Thoracic aorta (tissue), 2 donors: ENCODE data around the gene MIB2. TPM values are rescaled to one million over a fixed set of nuclear protein-coding genes. Genes with fewer than 3 reads are reported as not detected.

Experiments used
- ATAC-seq: fragments of 150-250 bp; one replicate; pipeline ENCODE4 v1.8.0; 2017; ENCODE audit warnings: low read depth; ENCODE audit not compliant: insufficient number of reproducible peaks, low FRiP score
- DNase-seq: peaks from one replicate; pipeline ENCODE4 v3.0.0-alpha.2; 2020; ENCODE audit warnings: low spot score
- H3K27ac ChIP-seq, 2 donors: fragments of 200-600 bp; sonication (generic); 1 replicate in 1 of 2; 2 replicates in 1 of 2; pipeline ENCODE4 v1.5.1; 2016; ENCODE audit warnings: mild to moderate bottlenecking in 2 of 2, moderate library complexity in 2 of 2
- H3K27me3 ChIP-seq: fragments of 200-600 bp; sonication (generic); replicated peaks from 2 replicates; pipeline ENCODE4 v1.6.0; 2016; ENCODE audit warnings: mild to moderate bottlenecking; ENCODE audit not compliant: insufficient read depth
- H3K36me3 ChIP-seq: fragments of 200-600 bp; sonication (generic); one replicate; pipeline ENCODE4 v1.5.1; 2016
- H3K4me1 ChIP-seq, 2 donors: fragments of 200-600 bp; sonication (generic); 1 replicate in 1 of 2; 2 replicates in 1 of 2; pipeline versions ENCODE4 v1.5.1 to v1.6.0; 2016; ENCODE audit warnings: low read depth in 2 of 2, mild to moderate bottlenecking in 1 of 2; ENCODE audit not compliant: control insufficient read depth in 1 of 2
- H3K4me3 ChIP-seq: fragments of 200-600 bp; sonication (generic); 2 replicates; pipeline ENCODE4 v1.5.1; 2016; ENCODE audit warnings: mild to moderate bottlenecking
- H3K9me3 ChIP-seq: fragments of 200-600 bp; sonication (generic); 2 replicates; pipeline ENCODE4 v1.5.1; 2016
- total RNA-seq, 2 donors: library from RNA; depleted of rRNA; stranded (reverse); fragments of >200 nt; gene quantifications; one replicate each; pipeline versions ENCODE4 v1.1.0 to v1.2.3, GENCODE V29; 2016
- TF ChIP-seq, protein P1 (sequence below): fragments of 200-600 bp; sonication (generic); IDR thresholded peaks from one replicate; pipeline ENCODE4 v1.5.1; 2019; ENCODE audit warnings: antibody characterized with exemption

Gene MIB2
- total RNA-seq, 2 donors from 2014 or later: 48.6 to 102 TPM

DNA sequence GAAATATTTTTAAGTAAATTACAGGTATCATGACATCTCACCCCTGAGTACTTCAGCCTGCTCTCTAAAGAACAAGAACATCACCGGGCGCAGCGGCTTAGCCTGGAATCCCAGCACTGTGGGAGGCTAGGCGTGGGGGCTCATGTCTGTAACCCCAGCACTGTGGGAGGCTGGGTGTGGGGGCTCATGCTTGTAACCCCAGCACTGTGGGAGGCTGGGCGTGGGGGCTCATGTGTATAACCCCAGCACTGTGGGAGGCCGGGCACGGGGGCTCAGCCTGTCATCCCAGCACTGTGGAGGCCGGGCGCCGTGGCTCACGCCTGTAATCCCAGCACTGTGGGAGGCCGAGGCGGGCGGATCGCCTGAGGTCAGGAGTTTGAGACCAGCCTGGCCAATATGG is 51.2 kb downstream of the MIB2 start:
- Histone ChIP-seq H3K9me3 (no peaks in the 10 kb centered on the region), H3K4me3 (no peak overlapping the region), H3K36me3 (peaks cover 41% of the 10 kb centered on the region), H3K27ac (no peak overlapping the region), H3K4me1 (no peaks in the 10 kb centered on the region), H3K27me3 (no peaks in the 10 kb centered on the region)
- no peak for DNase-seq
- TF ChIP-seq, protein P1, sequence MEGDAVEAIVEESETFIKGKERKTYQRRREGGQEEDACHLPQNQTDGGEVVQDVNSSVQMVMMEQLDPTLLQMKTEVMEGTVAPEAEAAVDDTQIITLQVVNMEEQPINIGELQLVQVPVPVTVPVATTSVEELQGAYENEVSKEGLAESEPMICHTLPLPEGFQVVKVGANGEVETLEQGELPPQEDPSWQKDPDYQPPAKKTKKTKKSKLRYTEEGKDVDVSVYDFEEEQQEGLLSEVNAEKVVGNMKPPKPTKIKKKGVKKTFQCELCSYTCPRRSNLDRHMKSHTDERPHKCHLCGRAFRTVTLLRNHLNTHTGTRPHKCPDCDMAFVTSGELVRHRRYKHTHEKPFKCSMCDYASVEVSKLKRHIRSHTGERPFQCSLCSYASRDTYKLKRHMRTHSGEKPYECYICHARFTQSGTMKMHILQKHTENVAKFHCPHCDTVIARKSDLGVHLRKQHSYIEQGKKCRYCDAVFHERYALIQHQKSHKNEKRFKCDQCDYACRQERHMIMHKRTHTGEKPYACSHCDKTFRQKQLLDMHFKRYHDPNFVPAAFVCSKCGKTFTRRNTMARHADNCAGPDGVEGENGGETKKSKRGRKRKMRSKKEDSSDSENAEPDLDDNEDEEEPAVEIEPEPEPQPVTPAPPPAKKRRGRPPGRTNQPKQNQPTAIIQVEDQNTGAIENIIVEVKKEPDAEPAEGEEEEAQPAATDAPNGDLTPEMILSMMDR: no peak
- ATAC-seq: no peak

DNA sequence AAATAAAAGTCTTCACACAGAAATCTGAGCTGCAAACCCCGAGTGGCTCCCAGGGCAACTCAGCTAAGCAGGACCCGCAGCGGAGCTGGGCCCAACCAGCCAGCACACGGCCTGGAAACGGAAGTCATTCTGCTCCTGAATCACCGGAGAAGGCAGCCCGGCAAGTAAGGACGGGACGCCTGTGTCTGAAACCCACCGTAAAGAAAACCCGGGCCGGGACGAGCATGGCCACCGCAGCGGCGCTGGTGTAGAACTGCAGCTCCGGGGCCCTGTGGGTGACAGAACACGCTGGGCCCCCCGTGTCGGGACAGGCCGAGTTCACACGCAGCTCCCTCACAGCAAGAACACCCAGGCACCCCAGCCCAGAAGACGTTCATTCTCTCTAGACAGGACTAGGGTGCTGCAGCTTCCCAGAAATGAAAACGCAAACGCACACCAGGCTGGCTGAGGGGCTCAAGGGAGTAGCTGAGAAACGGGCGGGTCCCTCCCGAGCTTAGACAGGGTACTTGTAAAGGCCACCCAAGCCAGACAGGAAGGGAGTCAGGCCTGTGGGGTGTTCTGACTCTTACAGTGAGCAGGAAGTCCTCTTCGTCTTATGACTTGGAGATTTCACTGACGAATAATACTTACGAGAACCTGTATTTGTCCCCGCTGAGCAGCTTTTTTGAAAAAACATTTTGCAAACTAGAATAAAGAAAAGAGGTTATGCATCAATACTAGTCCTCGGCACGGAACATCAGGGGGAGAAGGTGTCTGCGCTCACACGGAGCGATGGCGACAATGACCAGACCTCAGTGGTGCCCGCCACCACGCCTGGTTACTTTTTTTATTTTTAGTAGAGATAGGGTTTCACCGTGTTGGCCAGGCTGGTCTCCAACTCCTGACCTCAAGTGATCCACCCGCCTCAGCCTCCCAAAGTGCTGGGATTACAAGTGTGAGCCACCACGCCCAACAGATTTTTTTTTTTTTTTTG is 54.5 kb downstream of the MIB2 start:
- no peak overlapping the region for H3K27ac ChIP-seq
- peaks cover 55% of the 10 kb centered on the region for H3K36me3 ChIP-seq
- no peaks in the 10 kb centered on the region for H3K4me1 ChIP-seq
- no peak overlapping the region for H3K4me3 ChIP-seq
- ATAC-seq: no peak
- no peak for DNase-seq
- H3K9me3 ChIP-seq: no peaks in the 10 kb centered on the region
- TF ChIP-seq, protein P1: no peak
- H3K27me3 ChIP-seq: no peaks in the 10 kb centered on the region

DNA sequence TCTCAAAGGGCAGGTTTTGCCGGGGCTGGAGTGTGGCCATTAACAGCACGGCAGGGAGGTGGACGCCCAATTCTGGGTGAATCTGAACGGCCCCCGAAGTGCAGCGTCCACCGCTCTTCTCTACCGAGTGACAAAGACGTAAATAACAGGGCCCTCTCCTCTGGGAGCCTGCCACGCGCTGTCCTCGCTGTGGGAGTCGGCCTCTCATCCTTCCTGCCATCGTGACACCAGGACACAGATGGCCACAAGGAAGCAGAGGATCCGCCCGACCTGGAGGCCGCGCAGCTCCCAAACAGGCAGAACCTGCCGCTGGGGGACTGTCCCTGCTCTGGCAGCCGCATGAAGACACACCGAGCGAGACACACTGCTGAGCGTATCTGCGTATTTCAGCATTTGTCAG is 55.6 kb downstream of the MIB2 start:
- Histone ChIP-seq H3K27ac (no peak overlapping the region), H3K9me3 (no peaks in the 10 kb centered on the region), H3K36me3 (peaks cover 44% of the 10 kb centered on the region), H3K4me3 (no peak overlapping the region), H3K27me3 (no peaks in the 10 kb centered on the region), H3K4me1 (no peaks in the 10 kb centered on the region)
- TF ChIP-seq, protein P1: no peak
- ATAC-seq: no peak
- DNase-seq: no peak

DNA sequence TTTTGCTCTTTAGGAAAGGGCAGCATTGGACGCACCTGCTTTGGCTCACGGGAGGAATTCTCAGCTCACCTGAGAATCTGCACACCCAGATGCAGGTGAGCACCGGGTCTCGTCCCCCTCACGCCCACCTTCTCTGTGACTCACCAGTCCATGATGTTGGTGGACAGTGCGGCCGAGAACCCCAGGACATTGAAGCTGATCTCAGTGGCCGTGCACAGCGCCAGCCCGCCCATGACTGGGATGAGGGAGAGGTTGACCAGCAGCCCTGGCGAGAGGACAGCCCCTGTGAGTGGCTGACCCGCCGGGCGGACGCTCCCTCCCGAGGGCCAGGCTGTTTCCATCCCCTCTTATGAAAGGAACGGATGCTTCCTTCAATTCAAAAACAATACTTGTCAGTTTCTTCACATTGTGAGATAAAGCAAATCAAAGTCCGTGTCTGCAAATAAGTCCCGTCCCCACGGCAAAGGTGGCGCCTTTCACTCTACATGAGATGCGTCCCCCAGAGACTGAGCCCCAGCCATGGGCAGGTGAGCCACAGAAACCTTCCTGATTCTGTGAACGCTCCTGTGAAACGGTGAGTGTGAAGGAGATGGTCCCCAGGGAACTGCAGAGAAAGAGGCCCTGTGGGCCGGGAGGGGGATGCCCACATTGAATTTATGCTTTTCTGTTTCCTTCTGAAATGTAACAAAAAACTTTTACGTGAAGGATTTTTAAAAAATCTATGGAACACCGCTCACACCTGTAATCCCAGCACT is 56.2 kb downstream of the MIB2 start:
- ATAC-seq (no peak), DNase-seq (no peak)
- H3K27ac ChIP-seq: no peak overlapping the region
- H3K36me3 ChIP-seq: peaks cover 37% of the 10 kb centered on the region
- H3K4me3 ChIP-seq: no peak overlapping the region
- no peaks in the 10 kb centered on the region for H3K4me1 ChIP-seq
- H3K27me3 ChIP-seq: no peaks in the 10 kb centered on the region
- TF ChIP-seq, protein P1: no peak
- H3K9me3 ChIP-seq: no peaks in the 10 kb centered on the region
